Peyer's patch (tissue), 4 donors: ENCODE results near the gene SLX4IP.

Experiments
- POLR2A ChIP-seq, 2 donors: fragments of 450-650 bp; IDR thresholded peaks; one replicate each; pipeline ENCODE4 v1.5.1; 2017; ENCODE audit warnings: antibody characterized with exemption in 2 of 2, mild to moderate bottlenecking in 2 of 2, moderate library complexity in 2 of 2
- TF ChIP-seq, protein P1 (sequence below), 6 experiments: fragments of 450-650 bp in 4 of 6; fragments of 200-600 bp in 2 of 6; sonication (generic) in 1 of 6; IDR thresholded peaks; one replicate each; pipeline ENCODE4 v1.5.1; 2017 to 2019; ENCODE audit warnings: antibody characterized with exemption in 6 of 6, mild to moderate bottlenecking in 3 of 6, moderate library complexity in 1 of 6

DNA sequence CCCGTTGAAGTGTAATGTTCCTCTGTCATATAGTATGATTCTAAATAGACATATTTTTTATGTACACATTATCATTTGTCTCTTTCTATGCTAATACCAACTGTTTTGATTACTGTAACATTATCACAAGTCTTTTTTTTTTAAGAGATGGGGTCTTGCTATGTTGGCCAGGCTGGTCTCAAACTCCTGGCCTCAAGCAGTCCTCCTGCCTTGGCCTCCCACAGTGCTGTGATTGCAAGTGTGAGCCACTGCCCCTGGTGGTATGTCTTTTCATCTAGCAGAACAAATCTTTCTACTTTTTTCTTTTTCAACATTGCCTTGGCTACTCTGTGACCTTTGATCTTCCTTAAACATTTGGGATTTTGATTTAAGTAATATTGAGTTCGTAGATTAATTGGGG lies 57.7 kb downstream of the SLX4IP start:
- no peak for TF ChIP-seq POLR2A (IDR thresholded peaks at IDR 0.05)
- TF ChIP-seq, protein P1, sequence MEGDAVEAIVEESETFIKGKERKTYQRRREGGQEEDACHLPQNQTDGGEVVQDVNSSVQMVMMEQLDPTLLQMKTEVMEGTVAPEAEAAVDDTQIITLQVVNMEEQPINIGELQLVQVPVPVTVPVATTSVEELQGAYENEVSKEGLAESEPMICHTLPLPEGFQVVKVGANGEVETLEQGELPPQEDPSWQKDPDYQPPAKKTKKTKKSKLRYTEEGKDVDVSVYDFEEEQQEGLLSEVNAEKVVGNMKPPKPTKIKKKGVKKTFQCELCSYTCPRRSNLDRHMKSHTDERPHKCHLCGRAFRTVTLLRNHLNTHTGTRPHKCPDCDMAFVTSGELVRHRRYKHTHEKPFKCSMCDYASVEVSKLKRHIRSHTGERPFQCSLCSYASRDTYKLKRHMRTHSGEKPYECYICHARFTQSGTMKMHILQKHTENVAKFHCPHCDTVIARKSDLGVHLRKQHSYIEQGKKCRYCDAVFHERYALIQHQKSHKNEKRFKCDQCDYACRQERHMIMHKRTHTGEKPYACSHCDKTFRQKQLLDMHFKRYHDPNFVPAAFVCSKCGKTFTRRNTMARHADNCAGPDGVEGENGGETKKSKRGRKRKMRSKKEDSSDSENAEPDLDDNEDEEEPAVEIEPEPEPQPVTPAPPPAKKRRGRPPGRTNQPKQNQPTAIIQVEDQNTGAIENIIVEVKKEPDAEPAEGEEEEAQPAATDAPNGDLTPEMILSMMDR (IDR thresholded peaks at IDR 0.05) = no peak
